Measurements from ENCODE around the gene ATP11B. TPM values are rescaled to one million over a fixed set of nuclear protein-coding genes. Genes with fewer than 3 reads are reported as not detected.
"Not testable (repeated sequence)": the region's sequence is repeated elsewhere in the genome, so short reads cannot be mapped to it uniquely, and the experiment has no call there.

The ATP11B gene
- polyA plus RNA-seq, 2 of the 4 experiments (the other 2 are of a cell fraction): 10.1 to 17.2 TPM

GRCh38 chr3:182795389-182795782, 2.1 kb downstream of the ATP11B start:
- peak overlapping the region; percentile 80 for H3K4me2 ChIP-seq
- FAIRE-seq (no peak), DNase-seq (ENCODE audit: low read depth in 1 of 2, low spot score in 1 of 2) (no peak), ATAC-seq (no peak)
- peaks cover 10% of the 10 kb centered on the region for H3K4me1 ChIP-seq
- no peaks in the 10 kb centered on the region for H3K9me3 ChIP-seq
- 90% methylated on average over 3 of the region's 3 CpGs for WGBS (ENCODE audit: missing lambda C conversion rate)
- ChIA-PET POLR2A (no interaction called here), CTCF (interaction anchor here (0.6 kb wide), 1 partner anchor 389 kb away, joined by 5 read pairs; no protein-coding TSS in a partner anchor)
- TF ChIP-seq FOSL2 (IDR thresholded peaks at IDR 0.05): no peak
- TF ChIP-seq FOSL2 (CRISPR knock-in tag; IDR thresholded peaks at IDR 0.05): no peak
- TF ChIP-seq EHMT2 (IDR thresholded peaks at IDR 0.05; ENCODE audit: low read depth): no peak
- TF ChIP-seq SREBF2 (IDR thresholded peaks at IDR 0.05): no peak
- no peak for TF ChIP-seq EHF (CRISPR knock-in tag; IDR thresholded peaks at IDR 0.05)
- no peak for TF ChIP-seq RNF2 (IDR thresholded peaks at IDR 0.05; ENCODE audit: borderline replicate concordance, low read depth)
- H3K4me3 ChIP-seq: no peak overlapping the region; the same call in 2 of the 3 replicates
- no peak overlapping the region for H3K27ac ChIP-seq

GRCh38 chr3:182796310-182796709, 3.0 kb downstream of the ATP11B start:
- peaks cover 10% of the 10 kb centered on the region for H3K4me1 ChIP-seq
- ChIA-PET POLR2A (no interaction called here), CTCF (no interaction called here)
- no peak overlapping the region for H3K27ac ChIP-seq
- no peak for TF ChIP-seq HOXB13 (CRISPR knock-in tag; IDR thresholded peaks at IDR 0.05; ENCODE audit: low read depth)
- peak; percentile 66; the same call in 1 of the 2 replicates for TF ChIP-seq EHMT2 (IDR thresholded peaks at IDR 0.05; ENCODE audit: low read depth)
- H3K4me2 ChIP-seq: no peak overlapping the region
- 78% methylated on average over 1 of the region's 1 CpG for WGBS (ENCODE audit: missing lambda C conversion rate)
- DNase-seq (ENCODE audit: low read depth in 1 of 2, low spot score in 1 of 2) (no peak), FAIRE-seq (no peak), ATAC-seq (no peak)
- no peak overlapping the region for H3K4me3 ChIP-seq
- H3K9me3 ChIP-seq: no peaks in the 10 kb centered on the region

GRCh38 chr3:182797876-182798275, 4.6 kb downstream of the ATP11B start:
- Histone ChIP-seq H3K27ac (no peak overlapping the region), H3K4me1 (peaks cover 17% of the 10 kb centered on the region), H3K4me3 (no peak overlapping the region), H3K9me3 (no peaks in the 10 kb centered on the region), H3K4me2 (no peak overlapping the region)
- ChIA-PET CTCF (no interaction called here), POLR2A (no interaction called here)
- ATAC-seq (no peak), DNase-seq (ENCODE audit: low read depth in 1 of 2, low spot score in 1 of 2) (no peak), FAIRE-seq (no peak)
- WGBS (ENCODE audit: missing lambda C conversion rate): 88% methylated on average over 1 of the region's 1 CpG
- TF ChIP-seq CHD4 (IDR thresholded peaks at IDR 0.05; ENCODE audit: borderline replicate concordance) (no peak), EP300 (IDR thresholded peaks at IDR 0.05) (no peak), GATA3 (IDR thresholded peaks at IDR 0.05; ENCODE audit: borderline replicate concordance) (no peak), TP53 (CRISPR knock-in tag; IDR thresholded peaks at IDR 0.05) (no peak), JUNB (IDR thresholded peaks at IDR 0.05) (no peak), CBX2 (IDR thresholded peaks at IDR 0.05; ENCODE audit: borderline replicate concordance, low read depth) (no peak), ZNF302 (CRISPR knock-in tag; IDR thresholded peaks at IDR 0.05) (no peak)
- TF ChIP-seq, protein P1, sequence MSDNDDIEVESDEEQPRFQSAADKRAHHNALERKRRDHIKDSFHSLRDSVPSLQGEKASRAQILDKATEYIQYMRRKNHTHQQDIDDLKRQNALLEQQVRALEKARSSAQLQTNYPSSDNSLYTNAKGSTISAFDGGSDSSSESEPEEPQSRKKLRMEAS (IDR thresholded peaks at IDR 0.05): no peak
- TF ChIP-seq, protein P2, sequence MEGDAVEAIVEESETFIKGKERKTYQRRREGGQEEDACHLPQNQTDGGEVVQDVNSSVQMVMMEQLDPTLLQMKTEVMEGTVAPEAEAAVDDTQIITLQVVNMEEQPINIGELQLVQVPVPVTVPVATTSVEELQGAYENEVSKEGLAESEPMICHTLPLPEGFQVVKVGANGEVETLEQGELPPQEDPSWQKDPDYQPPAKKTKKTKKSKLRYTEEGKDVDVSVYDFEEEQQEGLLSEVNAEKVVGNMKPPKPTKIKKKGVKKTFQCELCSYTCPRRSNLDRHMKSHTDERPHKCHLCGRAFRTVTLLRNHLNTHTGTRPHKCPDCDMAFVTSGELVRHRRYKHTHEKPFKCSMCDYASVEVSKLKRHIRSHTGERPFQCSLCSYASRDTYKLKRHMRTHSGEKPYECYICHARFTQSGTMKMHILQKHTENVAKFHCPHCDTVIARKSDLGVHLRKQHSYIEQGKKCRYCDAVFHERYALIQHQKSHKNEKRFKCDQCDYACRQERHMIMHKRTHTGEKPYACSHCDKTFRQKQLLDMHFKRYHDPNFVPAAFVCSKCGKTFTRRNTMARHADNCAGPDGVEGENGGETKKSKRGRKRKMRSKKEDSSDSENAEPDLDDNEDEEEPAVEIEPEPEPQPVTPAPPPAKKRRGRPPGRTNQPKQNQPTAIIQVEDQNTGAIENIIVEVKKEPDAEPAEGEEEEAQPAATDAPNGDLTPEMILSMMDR (IDR thresholded peaks at IDR 0.05): no peak

GRCh38 chr3:182799143-182799542, 5.8 kb downstream of the ATP11B start:
- H3K4me1 ChIP-seq: peaks cover 17% of the 10 kb centered on the region
- H3K4me2 ChIP-seq; POLR2A ChIA-PET; DNase-seq (ENCODE audit: low read depth in 1 of 2, low spot score in 1 of 2); H3K4me3 ChIP-seq; H3K9me3 ChIP-seq; H3K27ac ChIP-seq; FAIRE-seq; ATAC-seq: not testable (repeated sequence)
- 95% methylated on average over 16 of the region's 16 CpGs for WGBS (ENCODE audit: missing lambda C conversion rate)
- CTCF ChIA-PET: interaction anchor here (0.6 to 1.1 kb wide), 2 partner anchors 23 to 85 kb away, joined by 3 to 5 read pairs; no protein-coding TSS in a partner anchor

GRCh38 chr3:182800508-182800907, 7.2 kb downstream of the ATP11B start:
- POLR2A ChIA-PET: no interaction called here
- ATAC-seq (no peak), FAIRE-seq (no peak), DNase-seq (ENCODE audit: low read depth in 1 of 2, low spot score in 1 of 2) (no peak)
- 92% methylated on average over 5 of the region's 8 CpGs for WGBS (ENCODE audit: missing lambda C conversion rate)
- Histone ChIP-seq H3K4me3 (no peak overlapping the region), H3K4me2 (no peak overlapping the region), H3K9me3 (no peaks in the 10 kb centered on the region), H3K4me1 (peaks cover 8% of the 10 kb centered on the region), H3K27ac (no peak overlapping the region)
- TF ChIP-seq NFE2L2 (conservative IDR thresholded peaks at IDR 0.05; ENCODE audit: low read length) (no peak), E2F6 (IDR thresholded peaks at IDR 0.05; ENCODE audit: borderline replicate concordance, low read depth) (no peak), RCOR1 (IDR thresholded peaks at IDR 0.05; ENCODE audit: low read depth, low read length) (no peak), KDM5A (IDR thresholded peaks at IDR 0.05) (no peak), HOXA7 (CRISPR knock-in tag; IDR thresholded peaks at IDR 0.05) (no peak), MYC (IDR thresholded peaks at IDR 0.05; ENCODE audit: borderline replicate concordance, low read length) (no peak), TP53 (CRISPR knock-in tag; IDR thresholded peaks at IDR 0.05) (no peak), HOXB13 (CRISPR knock-in tag; IDR thresholded peaks at IDR 0.05; ENCODE audit: low read depth) (no peak), EHF (CRISPR knock-in tag; IDR thresholded peaks at IDR 0.05) (no peak), NR3C1 (IDR thresholded peaks at IDR 0.05) (no peak), CHD2 (IDR thresholded peaks at IDR 0.05; ENCODE audit: low read length, partially characterized antibody) (no peak), RAD21 (conservative IDR thresholded peaks at IDR 0.05 in 1 of 2, IDR thresholded peaks at IDR 0.05 in 1 of 2) (no peak), RNF2 (IDR thresholded peaks at IDR 0.05; ENCODE audit: borderline replicate concordance, low read depth) (no peak)
- CTCF ChIA-PET: no interaction called here

All from A549 (cell line).